K562 (cell line): ENCODE results near the gene CBY2. TPM values are rescaled to one million over a fixed set of nuclear protein-coding genes. Genes with fewer than 3 reads are reported as not detected.

Experiments
- CLOCK ChIP-seq: fragments of 250-450 bp; sonication (Bioruptor Pico); IDR thresholded peaks from 2 replicates; pipeline ENCODE4 v1.4.0; 2020; ENCODE audit warnings: mild to moderate bottlenecking, moderate library complexity, borderline replicate concordance
- DPF2 ChIP-seq: fragments of 450-650 bp; IDR thresholded peaks from 2 replicates; pipeline ENCODE4 v1.6.1; 2016
- GMEB1 ChIP-seq: fragments of 250-450 bp; sonication (Bioruptor Pico); IDR thresholded peaks from 2 replicates; pipeline ENCODE4 v1.4.0; 2020; ENCODE audit warnings: mild to moderate bottlenecking
- KLF6 ChIP-seq: fragments of 250-450 bp; sonication (Bioruptor Pico); IDR thresholded peaks from 2 replicates; pipeline ENCODE4 v1.4.0; 2020; ENCODE audit warnings: mild to moderate bottlenecking, moderate library complexity, borderline replicate concordance
- MEF2D ChIP-seq: conservative IDR thresholded peaks from 2 replicates; pipeline ENCODE4 v1.6.1; 2016; ENCODE audit warnings: low read depth, missing genetic modification characterization, missing compliant biosample characterization
- OTX1 ChIP-seq: fragments of 450-650 bp; formaldehyde crosslinking; IDR thresholded peaks from 2 replicates; pipeline ENCODE4 v1.4.0; 2022; ENCODE audit warnings: mild to moderate bottlenecking
- PHB2 ChIP-seq: fragments of 450-650 bp; IDR thresholded peaks from 2 replicates; pipeline ENCODE4 v1.6.1; 2017; ENCODE audit warnings: low read depth
- POU5F1 ChIP-seq: fragments of 150-350 bp; IDR thresholded peaks from 2 replicates; pipeline ENCODE4 v1.6.1; 2014; ENCODE audit warnings: borderline replicate concordance, low read length, low read depth, mild to moderate bottlenecking; ENCODE audit not compliant: partially characterized antibody
- TSHZ1 ChIP-seq: fragments of 250-450 bp; sonication (Bioruptor Pico); IDR thresholded peaks from 2 replicates; pipeline ENCODE4 v1.4.0; 2020; ENCODE audit warnings: mild to moderate bottlenecking, moderate library complexity
- ZNF740 ChIP-seq, 3 experiments: fragments of 200-800 bp in 1 of 3; sonication (Bioruptor generic) in 1 of 3; sonication (generic) in 1 of 3; formaldehyde crosslinking in 1 of 3; IDR thresholded peaks; 2 replicates each; pipeline versions ENCODE4 v1.6.1 to v1.8.0; 2016 to 2022; ENCODE audit warnings: mild to moderate bottlenecking in 2 of 3, missing compliant biosample characterization in 2 of 3, missing genetic modification characterization in 2 of 3, missing genetic modification reagents in 1 of 3
- polyA plus RNA-seq, 8 experiments: library from polyadenylated mRNA; depleted of rRNA in 4 of 8; stranded (reverse) in 5 of 8; unstranded in 3 of 8; fragments of >200 nt; fragmentation: Nextera tagmentation in 2 of 8; fragmentation: Illumina TruSeq in 1 of 8; extraction: Ambion mirVana in 2 of 8; extraction: Trizol in 1 of 8; gene quantifications; 2 replicates each; pipeline versions ENCODE4 v1.2.1 to v1.2.3, GENCODE V29; 2011 to 2014; ENCODE audit warnings: inconsistent platforms in 1 of 8, missing spikeins in 1 of 8
- total RNA-seq, 7 experiments: library from RNA; depleted of rRNA in 6 of 7; stranded (reverse); fragments of >200 nt in 6 of 7; fragmentation: Illumina TruSeq in 2 of 7; extraction: Trizol in 2 of 7; gene quantifications; 2 replicates each; pipeline versions ENCODE4 v1.2.1 to v1.2.3, GENCODE V29; 2011 to 2021; ENCODE audit warnings: low replicate concordance in 1 of 7

Gene CBY2
- total and polyA plus RNA-seq, 9 of the 15 experiments (the other 6 are each of a cell fraction or from before 2014, with no cell fraction given), result 0.09 TPM; not detected in 8

- TF ChIP-seq GMEB1 (CRISPR knock-in tag) (no peak), POU5F1 (no peak), KLF6 (CRISPR knock-in tag) (no peak), OTX1 (CRISPR knock-in tag) (no peak), TSHZ1 (CRISPR knock-in tag) (no peak), PHB2 (no peak), ZNF740 (CRISPR knock-in tag; IDR thresholded peaks at IDR 0.05) (no peak), ZNF740 (tag; IDR thresholded peaks at IDR 0.05) (no peak), MEF2D (tag) (no peak), DPF2 (no peak), CLOCK (CRISPR knock-in tag) (no peak)
- TF ChIP-seq, all 486 proteins: peak for 0
These were observed 15.2 kb downstream of the CBY2 start (continued) for GRCh38 chr13:45717349-45717748.
